WTC11 (cell line): ENCODE results near the gene ZSCAN5C.

ENCODE experiments used
- CREM ChIP-seq: sonication (generic); formaldehyde crosslinking; IDR thresholded peaks from 2 replicates; pipeline ENCODE4 v1.8.1; 2022; ENCODE audit warnings: mild to moderate bottlenecking, missing genetic modification reagents, moderate library complexity
- FOXP1 ChIP-seq: sonication (generic); formaldehyde crosslinking; IDR thresholded peaks from 2 replicates; pipeline ENCODE4 v1.8.0; 2022; ENCODE audit warnings: missing genetic modification reagents, mild to moderate bottlenecking, moderate library complexity, borderline replicate concordance
- GABPB1 ChIP-seq: sonication (generic); formaldehyde crosslinking; IDR thresholded peaks from 2 replicates; pipeline ENCODE4 v1.8.1; 2023; ENCODE audit warnings: mild to moderate bottlenecking, missing genetic modification reagents
- KAT7 ChIP-seq: sonication (generic); formaldehyde crosslinking; IDR thresholded peaks from 2 replicates; pipeline ENCODE4 v1.8.1; 2023; ENCODE audit warnings: missing genetic modification reagents, mild to moderate bottlenecking, borderline replicate concordance
- NR3C1 ChIP-seq: sonication (generic); formaldehyde crosslinking; conservative IDR thresholded peaks from 2 replicates; pipeline ENCODE4 v1.8.1; 2023; ENCODE audit warnings: low read depth, mild to moderate bottlenecking, missing genetic modification reagents
- TEAD4 ChIP-seq: sonication (generic); formaldehyde crosslinking; IDR thresholded peaks from 2 replicates; pipeline ENCODE4 v1.8.0; 2022; ENCODE audit warnings: mild to moderate bottlenecking, missing genetic modification reagents
- ZNF416 ChIP-seq: fragments of 250-450 bp; sonication (Bioruptor Pico); IDR thresholded peaks from 2 replicates; pipeline ENCODE4 v1.9.0; 2021; ENCODE audit warnings: mild to moderate bottlenecking, inconsistent platforms
- TF ChIP-seq, protein P1 (sequence below): fragments of 200-600 bp; IDR thresholded peaks from 2 replicates; pipeline ENCODE4 v1.8.0; 2022; ENCODE audit warnings: antibody characterized with exemption
- TF ChIP-seq, protein P2 (sequence below): sonication (generic); formaldehyde crosslinking; IDR thresholded peaks from 2 replicates; pipeline ENCODE4 v1.8.1; 2022; ENCODE audit warnings: low read depth, missing genetic modification reagents, borderline replicate concordance
- TF ChIP-seq, protein P3 (sequence below): fragments of 250-450 bp; sonication (Bioruptor Pico); conservative IDR thresholded peaks from 2 replicates; pipeline ENCODE4 v1.9.0; 2021; ENCODE audit warnings: mild to moderate bottlenecking
- TF ChIP-seq, protein P4 (sequence below): sonication (generic); formaldehyde crosslinking; IDR thresholded peaks from 2 replicates; pipeline ENCODE4 v1.8.1; 2022; ENCODE audit warnings: missing genetic modification reagents, borderline replicate concordance

DNA sequence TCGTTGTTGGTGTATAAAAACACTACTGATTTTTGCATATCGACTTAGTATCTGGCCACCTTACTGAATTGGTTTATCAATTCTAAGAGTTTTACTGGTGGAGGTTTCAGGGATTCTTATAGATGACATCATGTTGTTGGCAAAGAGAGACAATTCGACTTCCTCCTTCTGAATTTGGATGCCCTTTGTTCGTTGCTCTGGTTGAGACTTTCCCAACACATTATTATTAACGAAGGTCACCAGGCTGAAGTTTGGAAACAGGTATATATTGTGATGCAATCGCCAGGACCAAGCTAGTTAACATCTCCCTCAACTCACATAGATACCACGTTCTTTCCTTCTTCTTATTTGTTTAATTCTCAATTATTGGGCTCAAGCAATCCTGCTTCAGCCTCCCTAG lies 2.4 kb upstream of the ZSCAN5C start:
- TF ChIP-seq, protein P1, sequence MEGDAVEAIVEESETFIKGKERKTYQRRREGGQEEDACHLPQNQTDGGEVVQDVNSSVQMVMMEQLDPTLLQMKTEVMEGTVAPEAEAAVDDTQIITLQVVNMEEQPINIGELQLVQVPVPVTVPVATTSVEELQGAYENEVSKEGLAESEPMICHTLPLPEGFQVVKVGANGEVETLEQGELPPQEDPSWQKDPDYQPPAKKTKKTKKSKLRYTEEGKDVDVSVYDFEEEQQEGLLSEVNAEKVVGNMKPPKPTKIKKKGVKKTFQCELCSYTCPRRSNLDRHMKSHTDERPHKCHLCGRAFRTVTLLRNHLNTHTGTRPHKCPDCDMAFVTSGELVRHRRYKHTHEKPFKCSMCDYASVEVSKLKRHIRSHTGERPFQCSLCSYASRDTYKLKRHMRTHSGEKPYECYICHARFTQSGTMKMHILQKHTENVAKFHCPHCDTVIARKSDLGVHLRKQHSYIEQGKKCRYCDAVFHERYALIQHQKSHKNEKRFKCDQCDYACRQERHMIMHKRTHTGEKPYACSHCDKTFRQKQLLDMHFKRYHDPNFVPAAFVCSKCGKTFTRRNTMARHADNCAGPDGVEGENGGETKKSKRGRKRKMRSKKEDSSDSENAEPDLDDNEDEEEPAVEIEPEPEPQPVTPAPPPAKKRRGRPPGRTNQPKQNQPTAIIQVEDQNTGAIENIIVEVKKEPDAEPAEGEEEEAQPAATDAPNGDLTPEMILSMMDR: no peak
- TF ChIP-seq ZNF416 (CRISPR knock-in tag): no peak
- TF ChIP-seq, protein P2, sequence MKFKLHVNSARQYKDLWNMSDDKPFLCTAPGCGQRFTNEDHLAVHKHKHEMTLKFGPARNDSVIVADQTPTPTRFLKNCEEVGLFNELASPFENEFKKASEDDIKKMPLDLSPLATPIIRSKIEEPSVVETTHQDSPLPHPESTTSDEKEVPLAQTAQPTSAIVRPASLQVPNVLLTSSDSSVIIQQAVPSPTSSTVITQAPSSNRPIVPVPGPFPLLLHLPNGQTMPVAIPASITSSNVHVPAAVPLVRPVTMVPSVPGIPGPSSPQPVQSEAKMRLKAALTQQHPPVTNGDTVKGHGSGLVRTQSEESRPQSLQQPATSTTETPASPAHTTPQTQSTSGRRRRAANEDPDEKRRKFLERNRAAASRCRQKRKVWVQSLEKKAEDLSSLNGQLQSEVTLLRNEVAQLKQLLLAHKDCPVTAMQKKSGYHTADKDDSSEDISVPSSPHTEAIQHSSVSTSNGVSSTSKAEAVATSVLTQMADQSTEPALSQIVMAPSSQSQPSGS (CRISPR knock-in tag): no peak
- no peak for TF ChIP-seq CREM
- TF ChIP-seq KAT7 (CRISPR knock-in tag): no peak
- TF ChIP-seq NR3C1: no peak
- TF ChIP-seq, protein P3, sequence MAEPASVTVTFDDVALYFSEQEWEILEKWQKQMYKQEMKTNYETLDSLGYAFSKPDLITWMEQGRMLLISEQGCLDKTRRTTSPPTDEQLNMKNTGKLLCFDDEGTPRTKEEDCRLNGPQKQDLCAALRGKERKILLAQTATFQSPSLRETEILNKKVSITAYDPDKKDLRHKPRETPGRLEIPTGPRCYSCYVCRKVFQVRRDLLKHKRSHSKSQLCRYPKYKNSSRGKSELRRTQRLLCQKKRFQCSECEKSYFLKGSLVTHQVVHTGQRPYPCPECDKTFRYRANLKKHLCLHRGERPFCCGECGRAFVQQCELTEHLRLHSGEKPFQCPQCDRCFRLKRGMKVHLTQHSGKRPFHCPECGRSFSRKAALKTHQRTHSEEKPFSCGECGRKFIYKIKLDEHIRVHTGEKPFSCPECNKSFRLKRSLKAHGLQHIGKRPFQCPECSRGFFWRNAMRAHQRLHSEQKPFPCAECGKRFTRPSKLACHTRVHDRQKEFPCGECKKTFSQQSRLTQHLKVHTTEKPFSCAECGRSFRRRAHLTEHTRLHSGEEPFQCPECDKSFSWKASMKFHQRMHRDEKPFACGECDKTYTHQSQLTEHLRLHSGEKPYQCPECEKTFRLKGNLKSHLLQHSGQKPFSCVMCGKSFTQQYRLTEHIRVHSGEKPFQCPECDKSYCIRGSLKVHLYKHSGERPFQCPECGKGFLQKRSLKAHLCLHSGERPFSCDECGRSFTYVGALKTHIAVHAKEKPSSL (CRISPR knock-in tag): no peak
- no peak for TF ChIP-seq TEAD4 (CRISPR knock-in tag)
- no peak for TF ChIP-seq FOXP1 (CRISPR knock-in tag)
- TF ChIP-seq, protein P4, sequence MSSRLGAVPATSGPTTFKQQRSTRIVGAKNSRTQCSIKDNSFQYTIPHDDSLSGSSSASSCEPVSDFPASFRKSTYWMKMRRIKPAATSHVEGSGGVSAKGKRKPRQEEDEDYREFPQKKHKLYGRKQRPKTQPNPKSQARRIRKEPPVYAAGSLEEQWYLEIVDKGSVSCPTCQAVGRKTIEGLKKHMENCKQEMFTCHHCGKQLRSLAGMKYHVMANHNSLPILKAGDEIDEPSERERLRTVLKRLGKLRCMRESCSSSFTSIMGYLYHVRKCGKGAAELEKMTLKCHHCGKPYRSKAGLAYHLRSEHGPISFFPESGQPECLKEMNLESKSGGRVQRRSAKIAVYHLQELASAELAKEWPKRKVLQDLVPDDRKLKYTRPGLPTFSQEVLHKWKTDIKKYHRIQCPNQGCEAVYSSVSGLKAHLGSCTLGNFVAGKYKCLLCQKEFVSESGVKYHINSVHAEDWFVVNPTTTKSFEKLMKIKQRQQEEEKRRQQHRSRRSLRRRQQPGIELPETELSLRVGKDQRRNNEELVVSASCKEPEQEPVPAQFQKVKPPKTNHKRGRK (CRISPR knock-in tag): no peak
- TF ChIP-seq GABPB1: no peak
